Calu3 (cell line): ENCODE data around the gene DNAJC28. TPM values are rescaled to one million over a fixed set of nuclear protein-coding genes. Genes with fewer than 3 reads are reported as not detected.

Source experiments
- BruUV-seq: library from RNA; stranded (reverse); fragments of 400-500 nt; replicated peaks from 2 replicates; lab custom pipeline; 2021; lab: Mats Ljungman, UMichigan
- CTCF ChIA-PET: fragments of 300-600 bp; sonication (Branson Sonifier 250); formaldehyde crosslinking; loops from one replicate; lab custom pipeline; 2022; ENCODE audit warnings: antibody characterized with exemption; lab: Charles Lee
- DNase-seq: peaks from one replicate; pipeline ENCODE4 v3.0.0; 2022
- H3K27ac Mint-ChIP-seq: one replicate; pipeline ENCODE4 v1.8.0; 2022; ENCODE audit warnings: mixed read lengths; ENCODE audit not compliant: unreplicated experiment
- H3K27me3 Mint-ChIP-seq: one replicate; pipeline ENCODE4 v1.8.0; 2022; ENCODE audit warnings: mixed read lengths; ENCODE audit not compliant: unreplicated experiment
- H3K36me3 Mint-ChIP-seq: one replicate; pipeline ENCODE4 v1.8.0; 2022; ENCODE audit warnings: mild to moderate bottlenecking, moderate library complexity, mixed read lengths; ENCODE audit not compliant: insufficient read depth, unreplicated experiment
- H3K4me1 Mint-ChIP-seq: one replicate; pipeline ENCODE4 v1.8.0; 2022; ENCODE audit warnings: mild to moderate bottlenecking, low read depth, mixed read lengths; ENCODE audit not compliant: unreplicated experiment
- H3K4me3 Mint-ChIP-seq: one replicate; pipeline ENCODE4 v1.8.0; 2022; ENCODE audit warnings: mild to moderate bottlenecking, low read depth, moderate library complexity, mixed read lengths; ENCODE audit not compliant: unreplicated experiment
- H3K9me3 Mint-ChIP-seq: one replicate; pipeline ENCODE4 v1.8.0; 2022; ENCODE audit warnings: low read depth, mixed read lengths; ENCODE audit not compliant: unreplicated experiment
- CTCF ChIP-seq: fragments of 200-600 bp; IDR thresholded peaks from one replicate; pipeline ENCODE4 v1.8.0; 2022; ENCODE audit warnings: antibody characterized with exemption; ENCODE audit not compliant: unreplicated experiment
- intact Hi-C: fragments of 100-400 bp; cut with micrococcal nuclease; formaldehyde crosslinking; loops from one replicate; pipeline ENCODE4 v1.10.0; 2022; ENCODE audit not compliant: unreplicated experiment
- total RNA-seq: library from RNA; stranded (reverse); gene quantifications from 2 replicates; pipeline ENCODE4 v1.2.3, GENCODE V29; 2022

DNAJC28 gene
- total RNA-seq, 1 experiment from 2014 or later: 1.2 TPM

- no peaks in the 10 kb centered on the region for H3K27me3 Mint-ChIP-seq
- DNase-seq: no peak
- BruUV-seq: no TSS peak
- H3K36me3 Mint-ChIP-seq: peaks cover 6% of the 10 kb centered on the region
- H3K4me1 Mint-ChIP-seq: no peaks in the 10 kb centered on the region
- TF ChIP-seq CTCF: no peak
- intact Hi-C loops: loop anchor here (2.0 kb wide), 1 partner anchor 84 kb away; no protein-coding TSS in a partner anchor
- CTCF ChIA-PET: interaction anchor here (0.6 to 2.4 kb wide), 6 partner anchors 47 to 245 kb away, joined by 3 to 24 read pairs (median 3); no protein-coding TSS in a partner anchor
- no peak overlapping the region for H3K27ac Mint-ChIP-seq
- H3K9me3 Mint-ChIP-seq: no peaks in the 10 kb centered on the region
- H3K4me3 Mint-ChIP-seq: no peak overlapping the region
Observed at GRCh38 chr21:33444499-33444898, 47.0 kb downstream of the DNAJC28 start.

DNA sequence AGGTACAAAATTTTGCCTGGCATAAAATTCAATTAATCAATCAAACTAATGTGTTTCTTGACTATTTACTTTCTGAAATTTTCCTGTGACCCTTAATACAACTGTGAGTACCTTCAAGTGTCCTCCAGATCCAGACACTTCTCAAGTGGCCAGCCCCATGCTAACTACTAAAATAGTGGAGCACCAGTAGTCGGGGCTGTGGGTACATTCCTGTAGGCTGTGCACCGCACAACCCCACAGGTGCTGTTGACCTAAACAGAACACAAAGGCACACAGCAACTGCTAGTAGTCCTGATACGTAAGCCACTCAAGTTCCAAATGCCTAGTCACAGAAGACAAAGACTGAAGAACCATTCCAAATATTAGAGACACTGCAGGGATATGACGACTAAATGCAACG, 48.3 kb downstream of the DNAJC28 start:
- Mint-ChIP-seq H3K27ac (no peak overlapping the region), H3K27me3 (no peaks in the 10 kb centered on the region), H3K9me3 (no peaks in the 10 kb centered on the region), H3K36me3 (peaks cover 12% of the 10 kb centered on the region), H3K4me3 (no peak overlapping the region), H3K4me1 (no peaks in the 10 kb centered on the region)
- intact Hi-C loops: no loop called here
- no peak for DNase-seq
- TF ChIP-seq CTCF: no peak
- BruUV-seq: no TSS peak
- CTCF ChIA-PET: interaction anchor here (2.4 kb wide), 1 partner anchor 82 kb away, joined by 24 read pairs; no protein-coding TSS in a partner anchor

DNA sequence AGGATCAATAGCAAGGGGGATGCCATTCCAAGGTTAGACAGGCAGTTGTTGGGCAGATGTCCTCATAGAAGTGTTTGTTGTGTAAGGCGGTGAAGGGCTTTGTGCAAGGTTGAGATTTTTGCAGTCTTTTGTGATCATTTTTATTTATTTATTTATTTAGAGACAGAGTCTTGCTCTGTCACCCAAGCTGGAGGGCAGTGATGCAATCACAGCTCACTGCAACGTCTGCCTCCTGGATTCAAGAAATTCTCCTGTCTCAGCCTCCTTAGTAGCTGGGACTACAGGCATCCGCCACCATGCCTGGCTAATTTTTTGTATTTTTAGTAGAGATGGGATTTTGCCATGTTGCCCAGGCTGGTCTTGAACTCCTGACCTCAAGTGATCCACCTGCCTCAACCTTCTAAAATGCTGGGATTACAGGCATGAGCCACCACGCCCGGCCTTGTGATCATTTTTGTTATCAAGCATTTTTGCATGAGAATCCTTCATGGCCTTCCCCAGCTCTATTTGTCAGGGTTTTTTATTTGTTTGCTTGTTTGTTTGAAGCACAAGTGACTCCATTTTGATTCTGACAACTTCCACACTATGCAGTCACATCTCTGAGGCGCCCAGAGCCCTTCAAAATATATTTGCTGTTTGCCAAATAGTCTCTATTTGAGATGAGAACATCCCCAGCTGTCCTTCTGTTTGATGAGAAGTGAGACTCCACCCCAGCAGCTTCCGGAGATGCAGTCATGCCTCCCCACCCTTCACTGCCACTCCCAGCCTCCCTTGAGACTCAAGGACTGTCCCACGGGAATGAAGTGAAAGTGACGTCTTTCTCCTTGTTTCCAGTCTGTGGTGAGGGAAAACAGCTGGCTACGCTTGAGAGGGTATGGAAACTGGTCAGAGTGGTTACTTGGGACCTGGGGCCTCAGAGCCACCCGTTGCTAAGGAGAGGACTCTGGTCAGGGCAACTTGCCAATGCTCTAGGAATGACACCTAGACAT, 49.7 kb downstream of the DNAJC28 start:
- H3K27me3 Mint-ChIP-seq: no peaks in the 10 kb centered on the region
- no peak overlapping the region for H3K4me3 Mint-ChIP-seq
- no peaks in the 10 kb centered on the region for H3K9me3 Mint-ChIP-seq
- DNase-seq: no peak
- no peak overlapping the region for H3K27ac Mint-ChIP-seq
- no peaks in the 10 kb centered on the region for H3K4me1 Mint-ChIP-seq
- TF ChIP-seq CTCF: no peak
- no TSS peak for BruUV-seq
- intact Hi-C loops: no loop called here
- peaks cover 20% of the 10 kb centered on the region for H3K36me3 Mint-ChIP-seq
- CTCF ChIA-PET: interaction anchor here (0.6 kb wide), 1 partner anchor 80 kb away, joined by 3 read pairs; no protein-coding TSS in a partner anchor

Other genes with a start within 250 kb of the DNAJC28 start
- 16.0 and 18.2 TPM in 2 replicates for gene IL10RB, start 225.3 kb downstream of the DNAJC28 start, total RNA-seq
- gene IFNAR1, start 166.7 kb downstream of the DNAJC28 start, total RNA-seq: 32.1 and 35.2 TPM in 2 replicates
- 58.1 and 59.8 TPM in 2 replicates for gene IFNGR2, start 88.3 kb downstream of the DNAJC28 start, total RNA-seq
- gene TMEM50B, start 11.7 kb downstream of the DNAJC28 start, total RNA-seq: 28.4 and 28.7 TPM in 2 replicates
- gene GART, start 50.4 kb upstream of the DNAJC28 start, total RNA-seq: 102 TPM in 2 replicates
- gene SON, start 51.3 kb upstream of the DNAJC28 start, total RNA-seq: 188 and 191 TPM in 2 replicates
- 13.8 and 18.2 TPM in 2 replicates for gene DONSON, start 97.0 kb upstream of the DNAJC28 start, total RNA-seq
- gene CRYZL1, start 150.0 kb upstream of the DNAJC28 start, total RNA-seq: 16.2 and 22.1 TPM in 2 replicates
- 27.8 and 30.6 TPM in 2 replicates for gene ITSN1, start 150.8 kb upstream of the DNAJC28 start, total RNA-seq